Measurements from ENCODE around the gene YWHAH. TPM values are rescaled to one million over a fixed set of nuclear protein-coding genes. Genes with fewer than 3 reads are reported as not detected.

Gene YWHAH
- 149 and 180 TPM in 2 replicates for total RNA-seq

GRCh38 chr22:31943978-31944699 lies at the start of gene YWHAH:
Gene YWHAH (plus strand): TSS chr22:31944535. CDS start chr22:31944734, 199 bp downstream.

Small RNA genes within 50 kb of the gene (small RNA-seq; reads per million reads assigned to genes)
- gene RN7SL305P = not detected

Other genes starting within 250 kb of the YWHAH start
- 46.5 and 48.9 TPM in 2 replicates for gene PRR14L, start 194.4 kb upstream of the YWHAH start, total RNA-seq
- gene DEPDC5, start 190.5 kb upstream of the YWHAH start, total RNA-seq = 20.9 and 21.8 TPM in 2 replicates
- not detected in 2 replicates for gene SLC5A1, start 98.7 kb downstream of the YWHAH start, total RNA-seq
- gene C22orf42, start 214.8 kb downstream of the YWHAH start, total RNA-seq = not detected in 2 replicates